GM12865 (cell line): ENCODE measurements around the gene TIMM8B.

Experiments
- DNase-seq: peaks from one replicate; pipeline ENCODE4 v3.0.0; 2010; ENCODE audit warnings: low read depth
- H3K4me3 ChIP-seq: 2 replicates; pipeline ENCODE4 v1.5.1; 2011; ENCODE audit warnings: mild to moderate bottlenecking, low read depth, low read length, control low read depth
- TF ChIP-seq, protein P1 (sequence below): IDR thresholded peaks from 2 replicates; pipeline ENCODE4 v1.5.1; 2011; ENCODE audit warnings: low read length, control low read depth, low read depth, inconsistent platforms; ENCODE audit not compliant: insufficient read depth; ENCODE audit errors: missing control alignments

Gene TIMM8B

DNA sequence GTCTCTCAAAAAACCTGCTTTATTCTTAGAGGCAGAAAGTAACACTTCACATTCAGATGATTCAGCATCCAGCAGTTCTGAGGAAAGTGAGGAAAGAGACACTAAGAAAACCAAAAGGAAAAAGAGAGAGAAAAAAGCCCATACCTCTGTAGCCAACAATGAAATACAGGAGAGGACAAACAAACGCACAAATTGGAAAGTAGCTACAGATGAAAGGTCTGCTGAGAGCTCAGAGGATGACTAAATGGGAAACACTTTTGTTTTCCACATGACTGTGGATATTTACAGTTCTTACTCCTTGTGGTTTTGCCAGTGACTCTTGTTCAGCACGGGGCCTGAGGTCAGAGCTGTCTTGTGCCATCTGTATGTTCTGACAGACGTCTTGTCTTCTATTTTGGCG lies 3.8 kb downstream of the TIMM8B start:
- TF ChIP-seq, protein P1, sequence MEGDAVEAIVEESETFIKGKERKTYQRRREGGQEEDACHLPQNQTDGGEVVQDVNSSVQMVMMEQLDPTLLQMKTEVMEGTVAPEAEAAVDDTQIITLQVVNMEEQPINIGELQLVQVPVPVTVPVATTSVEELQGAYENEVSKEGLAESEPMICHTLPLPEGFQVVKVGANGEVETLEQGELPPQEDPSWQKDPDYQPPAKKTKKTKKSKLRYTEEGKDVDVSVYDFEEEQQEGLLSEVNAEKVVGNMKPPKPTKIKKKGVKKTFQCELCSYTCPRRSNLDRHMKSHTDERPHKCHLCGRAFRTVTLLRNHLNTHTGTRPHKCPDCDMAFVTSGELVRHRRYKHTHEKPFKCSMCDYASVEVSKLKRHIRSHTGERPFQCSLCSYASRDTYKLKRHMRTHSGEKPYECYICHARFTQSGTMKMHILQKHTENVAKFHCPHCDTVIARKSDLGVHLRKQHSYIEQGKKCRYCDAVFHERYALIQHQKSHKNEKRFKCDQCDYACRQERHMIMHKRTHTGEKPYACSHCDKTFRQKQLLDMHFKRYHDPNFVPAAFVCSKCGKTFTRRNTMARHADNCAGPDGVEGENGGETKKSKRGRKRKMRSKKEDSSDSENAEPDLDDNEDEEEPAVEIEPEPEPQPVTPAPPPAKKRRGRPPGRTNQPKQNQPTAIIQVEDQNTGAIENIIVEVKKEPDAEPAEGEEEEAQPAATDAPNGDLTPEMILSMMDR, result no peak
- DNase-seq, result no peak
- no peak overlapping the region for H3K4me3 ChIP-seq

GRCh38 chr11:112073941-112074811 lies 12.4 kb downstream of the TIMM8B start, which contains the start of the genes NKAPD1 and PIH1D2:
NKAPD1 (plus strand) TSS chr11:112074299; CDS start chr11:112075575, 1,276 bp downstream.
PIH1D2 (minus strand) TSS chr11:112074017; CDS start chr11:112073174, 843 bp downstream.
- peak within 1 kb of the TSS; percentile 91 for H3K4me3 ChIP-seq
- peak; percentile 92 for DNase-seq
- TF ChIP-seq, protein P1, result no peak

DNA sequence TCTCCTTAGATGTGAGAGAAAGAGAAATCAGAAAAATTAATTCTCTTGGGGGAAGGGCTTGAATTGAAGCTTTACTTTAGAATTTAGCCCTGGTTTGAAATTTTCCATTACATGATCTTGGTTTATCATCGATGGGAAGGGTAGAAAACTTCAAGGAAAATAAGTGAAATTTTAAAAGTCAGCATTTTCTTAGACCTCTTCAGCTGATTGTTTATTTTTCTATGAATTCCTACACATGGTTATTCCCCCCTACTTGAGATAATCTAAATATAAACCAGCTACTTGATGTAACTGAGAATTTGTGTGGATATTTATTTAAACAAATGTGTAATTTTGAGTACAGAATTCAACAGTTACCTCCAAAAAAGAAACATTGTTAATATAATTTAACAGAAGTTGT lies 23.6 kb downstream of the TIMM8B start:
- no peak for DNase-seq
- no peak overlapping the region for H3K4me3 ChIP-seq
- TF ChIP-seq, protein P1, result no peak

GRCh38 chr11:112058103-112058502 lies 28.5 kb downstream of the TIMM8B start:
- TF ChIP-seq, protein P1, result no peak
- no peak overlapping the region for H3K4me3 ChIP-seq

DNA sequence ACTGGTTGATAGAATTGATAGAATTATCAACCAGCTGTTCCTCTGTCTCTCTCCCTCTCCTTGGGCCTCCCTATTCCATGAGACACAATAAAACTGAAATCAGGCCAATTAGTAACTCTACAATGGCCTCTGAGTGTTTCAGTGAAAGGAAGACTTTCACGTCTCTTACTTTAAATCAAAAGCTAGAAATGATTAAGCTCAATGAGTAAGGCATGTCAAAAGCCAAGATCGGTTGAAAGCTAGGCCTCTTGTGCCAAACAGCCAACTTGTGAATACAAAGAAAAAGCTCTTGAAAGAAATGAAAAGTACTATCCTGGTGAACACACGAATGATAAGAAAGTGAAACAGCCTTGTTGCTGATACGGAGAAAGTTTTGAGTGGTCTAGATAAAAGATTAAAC lies 29.4 kb downstream of the TIMM8B start:
- peak; percentile 21 for DNase-seq
- H3K4me3 ChIP-seq, result no peak overlapping the region
- TF ChIP-seq, protein P1, result no peak

More at GRCh38 chr11:112058103-112058502, 28.5 kb downstream of the TIMM8B start:
- no peak for DNase-seq

- TF ChIP-seq, protein P1, result no peak
- no peak overlapping the region for H3K4me3 ChIP-seq
- no peak for DNase-seq
Observed at GRCh38 chr11:112051768-112052167, 34.8 kb downstream of the TIMM8B start.
